HepG2 (cell line): Measurements from ENCODE around the gene URGCP. TPM values are rescaled to one million over a fixed set of nuclear protein-coding genes. Genes with fewer than 3 reads are reported as not detected.
A peak's percentile ranks its signal among the peaks of the same experiment; 100 is the strongest.

Experiments used
- CHD4 ChIP-seq: fragments of 200-600 bp; sonication (generic); IDR thresholded peaks from 2 replicates; pipeline ENCODE4 v1.7.0; 2017; ENCODE audit warnings: mild to moderate bottlenecking, low read length, borderline replicate concordance
- ETV5 ChIP-seq: IDR thresholded peaks from 2 replicates; pipeline ENCODE4 v1.6.1; 2018; ENCODE audit warnings: missing biosample characterization, missing genetic modification reagents, inconsistent platforms, borderline replicate concordance
- GPN1 ChIP-seq: sonication (generic); formaldehyde crosslinking; IDR thresholded peaks from 2 replicates; pipeline ENCODE4 v1.5.1; 2020; ENCODE audit warnings: missing genetic modification reagents, borderline replicate concordance
- HNRNPLL ChIP-seq: fragments of 200-400 bp; formaldehyde crosslinking; IDR thresholded peaks from 2 replicates; pipeline ENCODE4 v1.6.1; 2017; ENCODE audit warnings: mild to moderate bottlenecking, low read depth, low read length; ENCODE audit not compliant: poor library complexity, severe bottlenecking
- HNRNPUL1 ChIP-seq: fragments of 200-400 bp; formaldehyde crosslinking; IDR thresholded peaks from 2 replicates; pipeline ENCODE4 v1.6.1; 2017; ENCODE audit warnings: low read depth, mild to moderate bottlenecking, low read length, moderate library complexity
- KDM5B ChIP-seq: sonication (generic); formaldehyde crosslinking; IDR thresholded peaks from 2 replicates; pipeline ENCODE4 v1.4.0; 2020; ENCODE audit warnings: missing genetic modification reagents, mild to moderate bottlenecking, borderline replicate concordance
- KLF13 ChIP-seq: sonication (generic); formaldehyde crosslinking; IDR thresholded peaks from 2 replicates; pipeline ENCODE4 v1.4.0; 2020; ENCODE audit warnings: mild to moderate bottlenecking, missing genetic modification reagents
- MBNL3 ChIP-seq: fragments of 250-450 bp; sonication (Bioruptor Pico); conservative IDR thresholded peaks from 2 replicates; pipeline ENCODE4 v1.8.0; 2022; ENCODE audit warnings: mild to moderate bottlenecking, inconsistent platforms
- MEIS1 ChIP-seq: sonication (generic); formaldehyde crosslinking; IDR thresholded peaks from 2 replicates; pipeline ENCODE4 v1.9.0; 2021; ENCODE audit warnings: mild to moderate bottlenecking, missing genetic modification reagents, moderate library complexity, borderline replicate concordance
- MNT ChIP-seq: fragments of 450-650 bp; IDR thresholded peaks from 2 replicates; pipeline ENCODE4 v1.6.1; 2016
- NCOA5 ChIP-seq: sonication (generic); formaldehyde crosslinking; IDR thresholded peaks from 2 replicates; pipeline ENCODE4 v1.4.0; 2020; ENCODE audit warnings: missing genetic modification reagents
- NFYC ChIP-seq: IDR thresholded peaks from 2 replicates; pipeline ENCODE4 v1.6.1; 2016; ENCODE audit warnings: missing genetic modification reagents, missing compliant biosample characterization
- RELA ChIP-seq: sonication (generic); formaldehyde crosslinking; IDR thresholded peaks from 2 replicates; pipeline ENCODE4 v1.4.0; 2020; ENCODE audit warnings: missing genetic modification reagents
- TAF1 ChIP-seq: sonication (generic); formaldehyde crosslinking; IDR thresholded peaks from 2 replicates; pipeline ENCODE4 v1.4.0; 2020; ENCODE audit warnings: missing genetic modification reagents
- TBP ChIP-seq: sonication (generic); formaldehyde crosslinking; IDR thresholded peaks from 2 replicates; pipeline ENCODE4 v1.5.0; 2020; ENCODE audit warnings: missing genetic modification reagents
- TSC22D2 ChIP-seq: sonication (generic); formaldehyde crosslinking; IDR thresholded peaks from 2 replicates; pipeline ENCODE4 v1.5.1; 2020; ENCODE audit warnings: missing genetic modification reagents, mild to moderate bottlenecking, borderline replicate concordance
- WIZ ChIP-seq: sonication (generic); formaldehyde crosslinking; IDR thresholded peaks from 2 replicates; pipeline ENCODE4 v1.5.1; 2020; ENCODE audit warnings: mild to moderate bottlenecking, missing genetic modification reagents
- YEATS2 ChIP-seq: sonication (generic); formaldehyde crosslinking; IDR thresholded peaks from 2 replicates; pipeline ENCODE4 v1.4.0; 2020; ENCODE audit warnings: missing genetic modification reagents, borderline replicate concordance
- YY1 ChIP-seq: IDR thresholded peaks from 2 replicates; pipeline ENCODE4 v1.6.1; 2011; ENCODE audit warnings: low read length, low read depth, moderate library complexity, mild to moderate bottlenecking; ENCODE audit not compliant: insufficient read depth, insufficient replicate concordance
- ZBTB46 ChIP-seq: sonication (generic); formaldehyde crosslinking; IDR thresholded peaks from 2 replicates; pipeline ENCODE4 v1.4.0; 2020; ENCODE audit warnings: mild to moderate bottlenecking, missing genetic modification reagents, borderline replicate concordance
- ZBTB7A ChIP-seq: sonication (generic); formaldehyde crosslinking; IDR thresholded peaks from 2 replicates; pipeline ENCODE4 v1.8.0; 2022; ENCODE audit warnings: mild to moderate bottlenecking, missing genetic modification reagents
- ZNF12 ChIP-seq: sonication (generic); formaldehyde crosslinking; IDR thresholded peaks from 2 replicates; pipeline ENCODE4 v1.5.0; 2020; ENCODE audit warnings: missing genetic modification reagents
- ZNF234 ChIP-seq: sonication (generic); formaldehyde crosslinking; conservative IDR thresholded peaks from 2 replicates; pipeline ENCODE4 v1.5.1; 2020; ENCODE audit warnings: mild to moderate bottlenecking, missing genetic modification reagents
- ZNF253 ChIP-seq: sonication (generic); formaldehyde crosslinking; IDR thresholded peaks from 2 replicates; pipeline ENCODE4 v1.8.0; 2022; ENCODE audit warnings: mild to moderate bottlenecking, missing genetic modification reagents, borderline replicate concordance
- ZNF607 ChIP-seq: sonication (generic); formaldehyde crosslinking; IDR thresholded peaks from 2 replicates; pipeline ENCODE4 v1.5.1; 2020; ENCODE audit warnings: missing genetic modification reagents, mild to moderate bottlenecking, borderline replicate concordance
- ZNF652 ChIP-seq: IDR thresholded peaks from 2 replicates; pipeline ENCODE4 v1.6.1; 2016; ENCODE audit warnings: low read depth, borderline replicate concordance
- ZNF839 ChIP-seq: sonication (generic); formaldehyde crosslinking; IDR thresholded peaks from 2 replicates; pipeline ENCODE4 v1.4.0; 2020; ENCODE audit warnings: missing genetic modification reagents, mild to moderate bottlenecking, borderline replicate concordance
- polyA plus RNA-seq, 8 experiments: library from polyadenylated mRNA; depleted of rRNA in 3 of 8; stranded (reverse) in 7 of 8; unstranded in 1 of 8; fragments of >200 nt; fragmentation: Illumina TruSeq in 4 of 8; extraction: Trizol in 4 of 8; gene quantifications; 2 replicates each; pipeline versions ENCODE4 v1.2.1 to v1.2.3, GENCODE V29; 2011 to 2016; ENCODE audit warnings: low read depth in 4 of 8, missing spikeins in 1 of 8, mixed read lengths in 1 of 8; ENCODE audit not compliant: insufficient read depth in 1 of 8
- total RNA-seq, 5 experiments: library from RNA; depleted of rRNA; stranded (reverse); fragments of >200 nt; fragmentation: Illumina TruSeq; extraction: Trizol; gene quantifications; 2 replicates each; pipeline ENCODE4 v1.2.3, GENCODE V29; 2016; ENCODE audit warnings: low read depth in 1 of 5

The URGCP gene
- total and polyA plus RNA-seq, 2 of the 13 experiments (the other 11 are each of a cell fraction or from before 2014, with no cell fraction given) = 22.3 to 25.8 TPM

DNA sequence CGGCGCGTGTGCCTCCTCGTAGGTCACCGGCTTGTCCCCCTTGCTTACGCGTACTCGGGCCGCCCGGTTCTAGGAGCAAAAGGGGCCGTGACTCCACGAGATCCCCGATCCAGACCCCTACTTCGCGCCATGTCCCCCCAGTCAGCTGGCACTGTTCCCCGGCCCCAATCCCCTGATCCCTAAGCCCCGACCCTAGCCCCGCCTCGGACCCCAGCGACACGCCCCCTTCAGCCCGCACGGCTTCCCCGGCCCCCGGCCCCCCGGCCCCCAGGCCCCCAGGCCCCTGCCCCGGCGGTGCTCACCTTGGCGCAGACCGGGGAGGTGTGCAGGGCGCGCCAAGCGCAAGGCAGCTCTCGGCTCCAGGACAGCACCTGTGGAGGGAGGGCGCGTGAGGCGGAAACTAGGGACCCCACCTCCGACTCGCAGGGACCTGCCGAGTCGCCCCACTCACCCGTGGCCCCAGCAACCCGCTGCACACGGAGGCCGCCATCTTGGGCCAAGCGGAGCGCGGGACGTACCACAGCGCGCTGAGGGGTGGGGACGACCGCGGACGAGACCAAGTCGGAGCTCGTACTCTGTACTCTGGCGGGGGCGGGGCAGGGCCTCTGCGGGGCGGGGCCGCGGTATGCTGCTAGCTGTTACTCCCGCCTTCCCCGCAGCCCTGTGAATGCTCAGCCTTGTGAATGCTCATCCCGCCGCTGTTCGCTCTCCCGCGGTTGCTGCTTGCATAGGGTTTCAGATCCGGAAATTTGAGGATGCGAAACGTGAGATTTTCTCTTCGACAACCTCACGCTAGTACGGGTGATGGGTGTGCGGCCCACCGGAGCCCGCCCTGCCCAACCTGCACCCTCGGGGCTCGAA lies 37.2 kb downstream of the URGCP start, which contains the start of gene MRPS24 (continued):
- peak; percentile 72; the same call in 1 of the 2 replicates for TF ChIP-seq ZNF839
- peak; percentile 99 for TF ChIP-seq TAF1
- peak; percentile 45 for TF ChIP-seq HNRNPLL
- no peak for TF ChIP-seq CHD4
- no peak for TF ChIP-seq MNT
- TF ChIP-seq NFYC (CRISPR knock-in tag) = no peak
- no peak for TF ChIP-seq NCOA5 (CRISPR knock-in tag)
- TF ChIP-seq ZNF253 (CRISPR knock-in tag) = no peak
- no peak for TF ChIP-seq ZNF652 (CRISPR knock-in tag)
- no peak for TF ChIP-seq ZBTB46
- TF ChIP-seq WIZ = no peak
- TF ChIP-seq YEATS2 (CRISPR knock-in tag) = peak; percentile 75
- TF ChIP-seq ZNF12 (CRISPR knock-in tag) = 0 out of 2 replicates have a peak, but pooled peaks have one; percentile 15
- TF ChIP-seq RELA (CRISPR knock-in tag) = no peak
- peak; percentile 90; the same call in 1 of the 2 replicates for TF ChIP-seq KDM5B (CRISPR knock-in tag)
- TF ChIP-seq GPN1 (CRISPR knock-in tag) = no peak
- TF ChIP-seq TBP (CRISPR knock-in tag) = no peak
- no peak for TF ChIP-seq HNRNPUL1
- no peak for TF ChIP-seq MBNL3 (CRISPR knock-in tag)
- peak; percentile 9; the same call in 1 of the 2 replicates for TF ChIP-seq ETV5
- no peak for TF ChIP-seq KLF13 (CRISPR knock-in tag)
- peak; percentile 66; the same call in 1 of the 2 replicates for TF ChIP-seq ZNF607 (CRISPR knock-in tag)
- peak; percentile 52; the same call in 1 of the 2 replicates for TF ChIP-seq ZBTB7A (CRISPR knock-in tag)
- TF ChIP-seq ZNF234 (CRISPR knock-in tag) = no peak
- peak; percentile 98 for TF ChIP-seq YY1
- TF ChIP-seq MEIS1 (CRISPR knock-in tag) = no peak
- TF ChIP-seq TSC22D2 (CRISPR knock-in tag) = 0 out of 2 replicates have a peak, but pooled peaks have one; percentile 47
